ENCODE measurements around the gene KIFAP3.
"Not testable (repeated sequence)": the region's sequence is repeated elsewhere in the genome, so short reads cannot be mapped to it uniquely, and the experiment has no call there.

The KIFAP3 gene

DNA sequence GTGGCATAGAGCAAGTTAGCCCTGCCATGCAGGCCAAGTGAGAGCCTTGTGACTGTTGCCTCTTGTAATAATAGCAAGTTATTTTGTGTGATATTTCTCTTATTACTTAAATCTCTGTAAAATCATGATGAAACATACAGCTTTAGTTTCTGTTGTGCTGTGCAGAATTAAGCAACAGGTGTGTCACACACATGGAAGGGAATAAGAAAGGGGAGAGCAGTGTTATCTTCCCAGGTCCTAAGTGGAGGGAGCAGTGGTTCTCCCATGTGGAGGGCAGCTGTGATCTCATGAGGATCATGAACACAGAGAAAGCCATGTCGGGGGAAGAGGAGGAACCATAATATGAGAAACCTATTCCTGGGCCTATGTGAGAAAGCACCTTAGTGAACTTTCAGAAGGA, 155.6 kb downstream of the KIFAP3 start:
- no peak for DNase-seq

DNA sequence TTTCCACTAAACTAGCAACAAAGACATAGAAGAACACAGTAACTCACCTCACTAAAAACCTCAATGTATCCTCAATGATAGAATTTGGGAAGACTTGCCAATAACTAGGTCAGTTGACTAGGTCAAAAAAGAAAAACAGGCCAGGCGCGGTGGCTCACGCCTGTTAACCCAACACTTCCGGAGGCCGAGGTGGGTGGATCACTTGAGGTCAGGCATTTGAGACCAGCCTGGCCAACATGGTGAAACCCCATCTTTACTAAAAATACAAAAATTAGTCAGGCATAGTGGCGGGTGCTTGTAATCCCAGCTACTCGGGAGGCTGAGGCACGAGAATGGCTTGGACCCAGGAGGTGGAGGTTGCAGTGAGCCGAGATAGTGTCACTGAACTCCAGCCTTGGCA, 156.3 kb downstream of the KIFAP3 start:
- not testable (repeated sequence) for DNase-seq

- no peak for DNase-seq
Measured at GRCh38 chr1:169915150-169915549, 159.3 kb downstream of the KIFAP3 start.

DNA sequence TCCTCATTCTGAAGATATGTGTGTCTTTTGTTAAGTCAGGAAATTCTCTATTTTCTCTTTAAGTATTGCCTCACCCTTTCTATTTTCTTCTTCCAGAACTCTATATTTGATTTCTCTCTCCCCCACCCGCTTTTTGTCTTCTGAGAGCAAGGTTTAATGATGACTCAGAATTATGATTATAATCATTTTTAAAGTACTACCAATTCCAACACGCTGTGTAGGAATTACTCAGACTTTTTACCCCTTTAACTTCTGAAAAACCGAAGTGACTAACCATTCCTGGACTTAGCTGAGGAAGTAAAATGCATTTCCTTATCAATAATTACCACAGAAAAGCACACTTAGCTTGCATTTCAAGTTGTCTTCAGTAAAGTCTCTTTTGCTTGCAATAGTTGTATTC, 160.0 kb downstream of the KIFAP3 start:
- no peak for DNase-seq

DNA sequence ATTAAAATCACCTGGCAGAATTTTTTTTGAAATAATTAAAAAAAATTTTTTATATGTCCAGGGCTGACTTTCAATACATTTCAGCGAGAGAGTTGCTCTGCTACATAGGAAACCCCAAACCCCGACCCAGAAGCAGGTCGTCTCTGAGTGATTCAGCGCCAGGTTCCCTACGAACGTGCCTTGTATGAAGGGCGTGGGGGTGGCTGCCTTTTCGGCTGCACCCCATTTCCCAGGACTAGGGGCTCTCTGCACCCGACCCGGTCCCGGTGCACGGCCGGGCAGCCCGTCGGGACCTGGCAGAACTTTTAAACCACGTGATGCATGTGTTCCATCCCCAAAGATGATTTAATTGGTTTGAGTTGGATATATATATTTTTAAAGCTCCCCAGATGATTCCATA, 165.0 kb downstream of the KIFAP3 start:
- no peak for DNase-seq

DNA sequence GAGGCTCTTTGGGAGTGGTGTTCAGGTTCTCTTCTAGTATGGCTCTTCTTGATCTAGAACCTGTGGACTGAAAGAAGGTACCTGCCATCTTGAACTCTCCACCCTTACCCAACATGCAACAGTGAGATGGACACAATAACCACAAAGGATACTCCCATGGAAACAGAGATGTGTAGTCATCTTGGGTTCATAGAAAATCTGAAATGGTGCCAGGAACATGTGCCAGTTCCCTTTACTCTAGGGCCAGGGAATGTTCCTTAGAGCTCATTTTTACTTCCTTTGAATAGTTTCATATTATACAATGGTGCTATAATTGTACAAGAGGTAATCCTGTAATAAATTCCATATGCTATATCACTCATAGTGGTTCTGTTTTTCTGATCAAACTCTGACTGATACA, 167.6 kb downstream of the KIFAP3 start:
- no peak for DNase-seq

DNA sequence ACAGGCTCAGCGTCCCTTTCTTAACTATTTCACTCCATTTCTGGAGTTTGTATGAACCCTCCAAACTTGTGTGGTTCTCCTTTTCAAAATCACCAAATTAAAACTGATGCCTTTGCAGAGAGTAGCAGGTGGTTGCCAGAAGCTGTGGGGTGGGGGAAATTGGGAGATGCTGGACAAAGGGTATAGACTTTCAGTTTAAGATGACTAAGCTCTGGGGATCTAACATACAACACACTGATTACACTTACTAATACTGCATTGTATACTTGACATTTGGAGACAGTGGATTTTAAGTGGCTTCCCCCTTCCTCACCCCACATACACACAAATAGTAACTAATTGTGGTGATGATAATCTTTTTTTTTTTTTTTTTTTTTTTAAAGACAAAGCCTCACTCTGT, 169.7 kb downstream of the KIFAP3 start:
- DNase-seq: no peak

- no peak for DNase-seq
Measured at GRCh38 chr1:169902751-169903150, 171.7 kb downstream of the KIFAP3 start.

DNA sequence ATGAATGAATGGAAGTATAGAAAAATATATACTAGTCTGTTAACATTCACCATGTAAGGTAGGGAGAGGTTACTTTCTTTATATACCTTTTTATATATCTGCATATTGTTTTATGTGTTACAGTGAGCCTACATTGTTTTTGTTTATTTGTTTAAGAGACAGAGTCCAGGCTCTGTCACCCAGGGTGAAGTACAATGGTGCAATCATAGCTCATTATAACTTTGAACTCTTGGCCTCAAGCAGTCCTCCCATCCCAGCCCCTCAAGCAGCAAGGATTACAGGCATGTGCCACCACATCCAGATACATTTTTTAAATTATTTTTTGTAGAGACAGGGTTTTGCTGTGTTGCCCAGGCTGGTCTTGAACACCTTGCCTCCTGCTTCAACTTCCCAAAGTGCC, 173.4 kb downstream of the KIFAP3 start:
- DNase-seq: no peak

DNA sequence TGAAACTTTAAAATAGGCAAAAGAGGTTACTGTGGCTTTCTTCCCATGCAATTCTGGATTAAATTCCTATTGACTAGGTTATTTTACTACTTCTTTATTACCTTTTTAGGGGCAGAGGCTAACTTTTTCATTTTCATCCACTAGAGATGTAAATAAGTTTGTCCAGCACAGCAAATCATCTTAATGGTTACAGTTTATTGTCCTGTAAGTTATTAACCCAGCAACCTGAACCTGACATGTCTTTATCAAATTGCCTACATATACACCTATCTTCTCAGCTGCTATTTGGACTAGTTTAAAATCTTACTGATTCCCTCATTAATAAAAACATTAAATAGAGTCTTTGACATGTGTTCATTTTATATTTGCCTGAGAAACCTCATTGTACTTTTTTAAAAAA, 173.9 kb downstream of the KIFAP3 start:
- DNase-seq: no peak

- no peak for DNase-seq
Measured at GRCh38 chr1:169899519-169900217, 174.8 kb downstream of the KIFAP3 start.

DNA sequence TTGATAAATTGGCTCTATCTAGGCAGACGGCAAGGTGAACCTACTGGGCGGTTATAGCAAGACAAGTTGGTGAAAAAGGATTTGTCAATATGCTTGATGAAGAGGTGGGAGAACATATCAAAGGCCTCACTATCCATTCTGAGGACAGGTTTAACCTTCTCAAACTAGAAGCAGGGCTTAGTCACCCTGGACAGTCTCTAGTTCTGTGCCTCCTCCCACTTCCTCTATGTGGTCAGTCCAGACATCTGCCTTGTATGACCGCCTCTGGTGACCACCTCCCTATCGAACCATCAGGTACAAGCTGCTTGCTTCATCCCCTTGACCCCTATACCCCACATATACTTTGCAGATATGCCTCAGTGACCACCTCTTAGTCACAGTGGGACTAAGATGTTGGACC, 178.5 kb downstream of the KIFAP3 start:
- DNase-seq: no peak

DNA sequence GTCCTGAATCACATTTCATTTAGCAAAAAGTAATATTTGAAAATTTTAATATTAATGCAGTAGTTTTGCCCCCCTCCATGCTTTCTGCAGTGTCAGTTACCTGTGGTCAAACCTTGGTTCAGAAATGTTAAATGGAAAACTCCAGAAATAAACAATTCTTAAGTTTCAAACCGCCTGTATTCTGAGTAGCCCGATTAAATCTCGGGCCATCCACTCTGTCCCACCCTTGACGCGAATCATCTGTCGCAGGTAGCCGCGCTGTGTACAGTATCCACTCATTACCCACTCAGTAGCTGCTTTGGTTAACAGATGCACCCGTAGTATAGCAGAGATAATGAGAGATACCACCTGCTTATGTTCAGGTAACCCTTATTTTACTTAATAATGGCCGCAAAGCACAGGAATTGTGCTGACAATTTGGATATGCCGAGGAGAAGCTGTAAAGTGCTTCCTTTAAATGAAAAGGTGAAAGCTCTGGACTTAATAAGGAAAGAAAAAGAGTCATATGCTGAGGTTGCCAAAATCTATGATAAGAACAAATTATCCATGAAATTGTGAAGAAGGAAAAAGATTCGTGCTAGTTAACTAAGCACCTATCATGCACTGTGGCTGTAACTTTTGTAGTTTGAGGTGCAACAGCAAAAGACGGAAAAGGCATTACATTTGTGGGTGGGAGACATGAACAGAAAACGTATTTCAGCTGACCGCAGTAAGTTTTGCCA, 179.9 kb downstream of the KIFAP3 start:
- no peak for DNase-seq

DNA sequence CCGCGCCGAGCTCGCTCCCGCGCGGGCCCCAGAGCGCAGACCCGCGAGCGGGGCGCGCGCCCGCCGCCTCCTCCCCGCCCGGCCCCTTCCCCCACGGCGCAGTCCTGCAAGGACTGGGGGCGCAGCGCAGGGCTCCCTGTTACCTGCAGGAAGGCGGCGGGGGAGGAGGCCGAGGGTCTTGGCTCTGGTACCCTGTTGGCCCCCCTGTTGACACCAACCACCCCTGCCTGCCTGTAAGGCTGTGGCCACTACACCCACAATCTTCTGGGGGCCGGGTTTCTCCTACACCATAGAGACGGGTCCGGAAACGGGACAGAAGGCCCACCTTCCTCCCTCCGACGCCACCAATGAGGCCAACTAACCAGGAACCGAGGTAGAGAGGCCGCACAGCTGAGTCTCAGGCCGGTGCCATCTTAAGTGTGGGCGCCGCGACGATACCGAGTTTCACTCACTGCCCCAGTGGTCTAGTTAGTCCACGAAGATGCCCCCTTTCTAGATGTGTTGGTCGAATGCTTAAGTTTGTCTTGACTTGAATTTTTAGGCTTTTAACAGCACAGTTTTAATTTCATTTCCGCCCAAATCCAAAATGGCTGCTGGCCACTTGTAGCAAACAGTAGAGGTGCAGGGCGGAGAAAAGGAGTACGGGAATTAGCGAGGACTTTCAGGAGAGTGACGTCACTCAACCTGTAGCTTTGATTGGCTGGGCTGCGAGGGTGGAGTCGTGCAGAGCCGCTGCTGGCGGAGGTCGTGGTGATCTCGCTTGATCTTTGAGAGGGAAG, 180.7 kb downstream of the KIFAP3 start, which contains the start of gene SCYL3:
SCYL3 (minus strand) TSS at position 252 of the 779 bp plus-strand sequence. CDS start 5,056 bp downstream, outside the sequence.
- DNase-seq: peak; percentile 89

- peak; percentile 24 for DNase-seq
Measured at GRCh38 chr1:169892927-169893644, 181.4 kb downstream of the KIFAP3 start.

DNA sequence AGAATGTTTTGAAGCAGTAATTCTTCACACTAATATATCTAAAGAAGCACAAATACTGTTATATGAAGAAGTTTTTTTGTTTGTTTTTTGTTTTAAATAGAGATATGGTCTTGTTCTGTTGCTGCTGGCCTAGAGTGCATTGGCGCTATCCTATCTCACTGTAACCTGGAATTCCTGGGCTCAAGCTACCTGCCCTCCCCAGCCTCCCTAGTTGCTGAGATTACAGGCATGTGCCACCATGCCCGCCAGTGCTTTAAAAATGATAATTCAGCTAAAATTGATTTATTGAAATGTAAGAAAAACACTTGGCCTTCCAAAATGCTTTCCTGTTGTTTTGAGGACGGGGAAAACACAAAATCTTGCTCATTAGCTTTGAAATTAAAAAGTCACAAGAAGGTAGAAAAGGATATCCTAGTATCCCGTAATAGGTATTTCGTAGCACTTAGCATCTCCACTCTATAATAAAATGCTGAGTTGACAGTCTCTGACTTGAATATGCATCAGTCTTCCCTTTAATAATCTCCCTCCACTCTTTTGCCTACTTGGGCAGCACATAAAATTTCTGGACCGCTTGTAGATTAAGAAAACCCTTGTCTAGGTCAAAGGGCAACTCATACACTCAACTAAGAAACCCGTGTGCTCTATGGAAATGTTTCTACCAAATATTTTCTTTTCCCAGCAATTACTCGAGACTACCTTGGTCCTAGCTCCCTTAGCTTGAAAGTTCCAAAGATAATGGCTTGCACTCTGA, 182.1 kb downstream of the KIFAP3 start:
- no peak for DNase-seq

DNA sequence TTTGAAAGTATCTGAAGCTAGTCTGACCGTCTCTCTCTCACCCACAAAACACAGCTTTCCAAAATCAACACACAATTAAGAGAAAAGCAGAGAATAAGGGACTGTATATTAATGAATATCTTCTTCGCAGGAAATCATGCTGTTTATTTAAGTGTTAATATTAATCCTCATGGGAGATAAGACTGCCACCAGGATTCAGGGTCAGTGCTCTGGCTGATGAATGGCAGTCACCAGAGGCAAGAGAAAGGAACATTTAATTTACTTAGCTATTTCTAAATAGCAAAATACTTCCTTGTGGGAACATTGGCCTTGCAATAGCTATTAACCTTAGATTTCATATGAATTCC, 183.0 kb downstream of the KIFAP3 start:
- no peak for DNase-seq

DNA sequence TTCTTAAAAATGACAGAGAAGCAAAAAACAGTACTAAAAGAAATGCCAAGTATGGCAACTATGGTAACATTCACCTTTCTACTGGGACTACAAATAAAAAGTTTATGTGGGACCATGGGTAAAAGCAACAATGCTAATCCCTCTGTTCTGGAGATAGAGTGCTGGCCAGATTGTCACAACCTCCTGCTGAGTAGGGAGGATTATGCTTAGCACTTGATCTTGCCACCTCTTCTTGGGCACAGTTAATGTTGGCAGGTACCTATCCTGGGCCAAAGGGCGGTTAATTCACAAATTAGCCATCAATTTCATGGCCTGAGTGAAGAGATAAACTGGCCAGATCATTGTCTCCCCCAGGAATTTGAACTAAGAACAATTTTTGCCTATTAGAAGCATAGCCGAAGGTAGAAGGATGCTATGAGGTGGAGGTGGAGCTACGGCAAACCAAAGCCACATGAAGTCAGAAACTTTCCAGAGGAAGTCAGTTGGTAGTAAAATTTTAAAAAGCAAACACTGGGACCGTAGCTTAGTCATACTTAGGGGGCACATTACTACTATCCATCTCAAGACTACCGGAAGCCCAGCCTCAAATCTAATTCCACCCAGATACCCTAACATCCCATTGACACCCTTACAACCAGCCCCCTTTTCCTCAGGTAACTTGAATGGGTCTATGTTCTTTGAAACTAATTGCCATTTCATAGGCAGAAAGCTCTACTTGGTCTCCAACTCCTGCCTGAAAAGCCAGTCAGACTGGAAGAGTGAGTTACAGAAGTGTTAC, 183.5 kb downstream of the KIFAP3 start:
- no peak for DNase-seq

DNA sequence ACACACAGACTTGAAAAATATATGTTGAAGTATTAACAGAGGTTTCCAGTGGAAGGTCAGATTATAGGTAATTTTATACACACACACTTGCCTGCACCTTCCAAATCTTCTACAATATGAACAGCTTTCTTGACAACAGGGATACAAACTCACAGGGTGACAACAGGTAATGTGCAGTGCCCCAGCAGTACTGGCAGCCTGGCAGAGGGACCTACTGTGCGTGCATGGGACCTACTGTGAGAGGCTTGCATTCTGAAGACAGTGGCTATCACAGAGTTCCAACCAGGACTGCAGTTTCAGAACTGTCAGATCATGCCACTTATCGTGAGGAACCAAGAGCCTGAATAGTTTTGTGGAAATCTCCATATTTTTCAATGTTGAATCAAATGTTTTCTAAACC, 184.6 kb downstream of the KIFAP3 start:
- DNase-seq: no peak

DNA sequence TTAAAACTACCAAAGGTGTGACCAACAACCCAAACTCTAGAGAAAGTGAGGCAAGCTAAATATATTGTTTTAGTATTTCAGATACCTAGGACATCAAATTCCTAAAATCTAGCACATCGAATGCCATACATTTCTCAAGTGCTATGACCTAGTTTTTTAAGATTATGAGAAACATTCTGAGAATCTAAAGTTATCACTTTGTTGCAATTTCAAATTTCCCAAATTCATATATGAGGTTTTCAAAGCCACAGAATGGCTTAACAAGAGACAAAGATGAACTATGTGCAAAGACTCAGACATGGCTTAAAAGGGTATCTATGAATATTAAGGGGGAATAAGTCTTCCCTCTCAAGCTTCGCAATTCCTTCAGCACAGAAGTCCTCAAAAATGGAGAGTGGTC, 187.6 kb downstream of the KIFAP3 start:
- no peak for DNase-seq

- no peak for DNase-seq
Measured at GRCh38 chr1:169886422-169886821, 188.1 kb downstream of the KIFAP3 start.

DNA sequence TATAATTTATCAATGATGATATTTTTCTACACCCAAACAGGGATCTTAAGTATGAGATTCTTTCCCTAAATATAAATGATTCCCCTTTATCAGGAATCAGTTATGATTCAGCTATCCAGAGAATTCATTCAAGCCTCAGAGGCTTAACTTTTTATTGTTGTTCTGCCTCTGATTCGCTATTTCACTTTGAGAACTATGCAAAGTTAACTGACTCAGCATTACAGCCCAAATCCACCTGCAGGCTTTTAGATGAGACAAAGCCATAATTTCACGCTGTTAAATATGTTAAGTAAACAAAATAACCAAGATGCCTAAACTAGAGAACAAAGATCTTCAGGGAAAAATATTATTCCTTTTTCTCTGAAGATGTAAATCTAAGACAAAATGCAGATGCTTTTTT, 189.3 kb downstream of the KIFAP3 start:
- DNase-seq: no peak
